Liver (tissue), 9 donors: ENCODE results near the gene COP1. TPM values are rescaled to one million over a fixed set of nuclear protein-coding genes. Genes with fewer than 3 reads are reported as not detected.
"Not testable (repeated sequence)": the region's sequence is repeated elsewhere in the genome, so short reads cannot be mapped to it uniquely, and the experiment has no call there.

Source experiments
- DNase-seq: peaks from one replicate; pipeline ENCODE4 v3.0.0-alpha.2; 2017; ENCODE audit warnings: low spot score
- H3K27ac ChIP-seq, 2 donors: one replicate each; pipeline ENCODE4 v1.7.0; 2013; ENCODE audit warnings: inconsistent platforms in 2 of 2, low read length in 2 of 2, control low read depth in 1 of 2, low read depth in 1 of 2, mild to moderate bottlenecking in 1 of 2
- H3K27me3 ChIP-seq, 4 donors: one replicate each; pipeline versions ENCODE4 v1.6.1 to v1.7.0; 2013; ENCODE audit warnings: low read length in 3 of 4, inconsistent platforms in 1 of 4, mild to moderate bottlenecking in 1 of 4, moderate library complexity in 1 of 4; ENCODE audit not compliant: control insufficient read depth in 4 of 4, insufficient read depth in 4 of 4
- H3K36me3 ChIP-seq, 4 donors: one replicate each; pipeline versions ENCODE4 v1.6.1 to v1.7.0; 2013; ENCODE audit warnings: low read length in 3 of 4, mild to moderate bottlenecking in 3 of 4, low read depth in 1 of 4, moderate library complexity in 1 of 4; ENCODE audit not compliant: control insufficient read depth in 4 of 4, insufficient read depth in 3 of 4
- H3K4me1 ChIP-seq, 4 donors: one replicate each; pipeline versions ENCODE4 v1.6.1 to v1.7.0; 2013; ENCODE audit warnings: low read length in 3 of 4, mild to moderate bottlenecking in 3 of 4, moderate library complexity in 1 of 4; ENCODE audit not compliant: control insufficient read depth in 4 of 4, insufficient read depth in 4 of 4
- H3K4me3 ChIP-seq, 3 donors: one replicate each; pipeline versions ENCODE4 v1.6.1 to v1.7.0; 2013; ENCODE audit warnings: low read length in 3 of 3, control low read depth in 1 of 3, low read depth in 1 of 3, mild to moderate bottlenecking in 1 of 3
- H3K9ac ChIP-seq, 2 donors: one replicate each; pipeline ENCODE4 v1.7.0; 2013; ENCODE audit warnings: low read length in 2 of 2, mild to moderate bottlenecking in 2 of 2, moderate library complexity in 2 of 2, control low read depth in 1 of 2, low read depth in 1 of 2
- H3K9me3 ChIP-seq, 4 donors: one replicate each; pipeline versions ENCODE4 v1.6.1 to v1.7.0; 2013; ENCODE audit warnings: low read length in 3 of 4; ENCODE audit not compliant: control insufficient read depth in 4 of 4
- CTCF ChIP-seq: fragments of 150-350 bp; IDR thresholded peaks from 2 replicates; pipeline ENCODE4 v1.5.1; 2017; ENCODE audit warnings: improper control_type of control experiment, low read depth, low read length; ENCODE audit not compliant: missing input control
- EGR1 ChIP-seq, 2 donors: IDR thresholded peaks; 2 replicates each; pipeline ENCODE4 v1.6.1; 2016 to 2018; ENCODE audit warnings: antibody characterized with exemption in 2 of 2, low read depth in 2 of 2
- FOXA2 ChIP-seq: IDR thresholded peaks from 2 replicates; pipeline ENCODE4 v1.6.1; 2016; ENCODE audit warnings: antibody characterized with exemption
- HNF4G ChIP-seq: IDR thresholded peaks from 2 replicates; pipeline ENCODE4 v1.6.1; 2016; ENCODE audit warnings: antibody characterized with exemption
- MAX ChIP-seq: IDR thresholded peaks from 2 replicates; pipeline ENCODE4 v1.6.1; 2016; ENCODE audit warnings: antibody characterized with exemption
- SP1 ChIP-seq: IDR thresholded peaks from 2 replicates; pipeline ENCODE4 v1.6.1; 2018; ENCODE audit warnings: antibody characterized with exemption, mild to moderate bottlenecking
- TAF1 ChIP-seq: conservative IDR thresholded peaks from 2 replicates; pipeline ENCODE4 v1.6.1; 2016; ENCODE audit warnings: antibody characterized with exemption, mild to moderate bottlenecking
- YY1 ChIP-seq: IDR thresholded peaks from 2 replicates; pipeline ENCODE4 v1.6.1; 2016; ENCODE audit warnings: antibody characterized with exemption, mild to moderate bottlenecking
- ZBTB33 ChIP-seq: IDR thresholded peaks from 2 replicates; pipeline ENCODE4 v1.6.1; 2016; ENCODE audit warnings: antibody characterized with exemption
- WGBS: extraction: QIAGEN DNeasy Blood & Tissue Kit; methylation state at CpG from one replicate; pipeline ENCODE4 v1.1.7; 2013; 5-methylcytosine and 5-hydroxymethylcytosine counted together
- polyA plus RNA-seq, 2 donors: library from polyadenylated mRNA; stranded (reverse) in 1 of 2; unstranded in 1 of 2; fragments of 200-250 nt in 1 of 2; fragments of >200 nt in 1 of 2; fragmentation: Nextera tagmentation in 1 of 2; extraction: Ambion mirVana in 1 of 2; gene quantifications; one replicate each; pipeline versions ENCODE4 v1.2.1 to v1.2.3, GENCODE V29; 2013 to 2015
- total RNA-seq, 2 donors: library from RNA; depleted of rRNA; stranded (reverse); fragments of >200 nt; gene quantifications; one replicate each; pipeline ENCODE4 v1.2.3, GENCODE V29; 2014
- TF ChIP-seq, protein P1 (sequence below): IDR thresholded peaks from 2 replicates; pipeline ENCODE4 v1.6.1; 2016; ENCODE audit warnings: antibody characterized with exemption, mild to moderate bottlenecking
- donor health status: healthy.
- donor health status: healthy.
- donor health status: healthy.
- donor health status: healthy.
- donor health status: healthy.

COP1 gene
- total and polyA plus RNA-seq, 4 donors, result 14.7 to 35.7 (median 22.5) TPM

DNA sequence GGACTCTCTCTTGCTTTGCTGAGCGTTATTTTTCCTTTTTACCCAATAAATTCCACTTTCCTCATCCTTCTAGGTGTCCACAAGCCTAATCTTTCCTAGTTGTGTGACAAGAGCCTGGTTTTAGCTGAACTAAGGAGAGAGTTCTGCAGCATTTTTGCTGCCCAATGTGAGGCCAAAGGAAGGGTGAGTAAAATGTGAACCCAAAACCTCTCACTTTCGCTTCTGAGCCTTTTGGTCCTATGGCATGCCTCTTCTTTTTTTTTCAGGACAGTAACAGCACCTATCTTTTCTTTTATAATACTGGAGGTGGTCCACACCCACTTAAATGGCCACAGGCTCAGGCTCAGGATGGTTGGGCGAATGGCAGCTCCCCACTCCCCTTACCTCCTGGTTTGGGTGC is 111.1 kb downstream of the COP1 start (continued):
- TF ChIP-seq, protein P1, sequence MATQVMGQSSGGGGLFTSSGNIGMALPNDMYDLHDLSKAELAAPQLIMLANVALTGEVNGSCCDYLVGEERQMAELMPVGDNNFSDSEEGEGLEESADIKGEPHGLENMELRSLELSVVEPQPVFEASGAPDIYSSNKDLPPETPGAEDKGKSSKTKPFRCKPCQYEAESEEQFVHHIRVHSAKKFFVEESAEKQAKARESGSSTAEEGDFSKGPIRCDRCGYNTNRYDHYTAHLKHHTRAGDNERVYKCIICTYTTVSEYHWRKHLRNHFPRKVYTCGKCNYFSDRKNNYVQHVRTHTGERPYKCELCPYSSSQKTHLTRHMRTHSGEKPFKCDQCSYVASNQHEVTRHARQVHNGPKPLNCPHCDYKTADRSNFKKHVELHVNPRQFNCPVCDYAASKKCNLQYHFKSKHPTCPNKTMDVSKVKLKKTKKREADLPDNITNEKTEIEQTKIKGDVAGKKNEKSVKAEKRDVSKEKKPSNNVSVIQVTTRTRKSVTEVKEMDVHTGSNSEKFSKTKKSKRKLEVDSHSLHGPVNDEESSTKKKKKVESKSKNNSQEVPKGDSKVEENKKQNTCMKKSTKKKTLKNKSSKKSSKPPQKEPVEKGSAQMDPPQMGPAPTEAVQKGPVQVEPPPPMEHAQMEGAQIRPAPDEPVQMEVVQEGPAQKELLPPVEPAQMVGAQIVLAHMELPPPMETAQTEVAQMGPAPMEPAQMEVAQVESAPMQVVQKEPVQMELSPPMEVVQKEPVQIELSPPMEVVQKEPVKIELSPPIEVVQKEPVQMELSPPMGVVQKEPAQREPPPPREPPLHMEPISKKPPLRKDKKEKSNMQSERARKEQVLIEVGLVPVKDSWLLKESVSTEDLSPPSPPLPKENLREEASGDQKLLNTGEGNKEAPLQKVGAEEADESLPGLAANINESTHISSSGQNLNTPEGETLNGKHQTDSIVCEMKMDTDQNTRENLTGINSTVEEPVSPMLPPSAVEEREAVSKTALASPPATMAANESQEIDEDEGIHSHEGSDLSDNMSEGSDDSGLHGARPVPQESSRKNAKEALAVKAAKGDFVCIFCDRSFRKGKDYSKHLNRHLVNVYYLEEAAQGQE, result no peak
- no peak for TF ChIP-seq FOXA2
- TF ChIP-seq ZBTB33, result no peak
- TF ChIP-seq HNF4G, result no peak
- TF ChIP-seq TAF1, result no peak
- TF ChIP-seq MAX, result no peak
- no peak for TF ChIP-seq YY1
- no peak for TF ChIP-seq EGR1 (IDR thresholded peaks at IDR 0.05; ENCODE audit: low read depth in 2 of 2)

GRCh38 chr1:176090766-176091165 is 116.3 kb downstream of the COP1 start:
- Histone ChIP-seq H3K4me3 (no peak overlapping the region), H3K36me3 (peaks cover 0 to 2% (median under 1%) of the 10 kb centered on the region in 4 donors), H3K4me1 (no peaks in the 10 kb centered on the region), H3K27me3 (no peaks in the 10 kb centered on the region), H3K9ac (no peak overlapping the region), H3K9me3 (peaks cover 0 to under 1% (median 0%) of the 10 kb centered on the region in 4 donors), H3K27ac (no peak overlapping the region)
- 96% methylated on average over 1 of the region's 1 CpG for WGBS
- TF ChIP-seq SP1, result no peak
- TF ChIP-seq EGR1 (IDR thresholded peaks at IDR 0.05; ENCODE audit: low read depth in 2 of 2), result no peak
- no peak for TF ChIP-seq CTCF
- DNase-seq, result no peak

- not testable (repeated sequence) for H3K4me1 ChIP-seq, H3K27me3 ChIP-seq, H3K27ac ChIP-seq, H3K4me3 ChIP-seq, H3K9me3 ChIP-seq, DNase-seq, H3K36me3 ChIP-seq, H3K9ac ChIP-seq
- over 99% methylated on average over 3 of the region's 3 CpGs for WGBS
Measured at GRCh38 chr1:176087746-176088145, 119.3 kb downstream of the COP1 start.
